ENCODE results near the gene SPSB1.
A peak's percentile ranks its signal among the peaks of the same experiment; 100 is the strongest.

The SPSB1 gene

GRCh38 chr1:9282696-9282955 is 10.1 kb upstream of the SPSB1 start:
- TF ChIP-seq ZBTB7A (IDR thresholded peaks at IDR 0.05; ENCODE audit: low read depth) (no peak), RAD21 (IDR thresholded peaks at IDR 0.05; ENCODE audit: low read depth) (no peak), MAX (IDR thresholded peaks at IDR 0.05) (no peak), USF1 (IDR thresholded peaks at IDR 0.05) (no peak), CEBPB (IDR thresholded peaks at IDR 0.05) (no peak), FOXM1 (IDR thresholded peaks at IDR 0.05; ENCODE audit: borderline replicate concordance, low read depth) (no peak), EP300 (IDR thresholded peaks at IDR 0.05; ENCODE audit: borderline replicate concordance) (no peak), REST (IDR thresholded peaks at IDR 0.05; ENCODE audit: low read depth) (no peak), TCF12 (IDR thresholded peaks at IDR 0.05; ENCODE audit: low read depth) (no peak), EGR1 (IDR thresholded peaks at IDR 0.05) (no peak), TEAD4 (IDR thresholded peaks at IDR 0.05) (no peak), NFIC (IDR thresholded peaks at IDR 0.05) (no peak), TAF1 (IDR thresholded peaks at IDR 0.05; ENCODE audit: low read depth) (no peak), CREB1 (IDR thresholded peaks at IDR 0.05; ENCODE audit: low read depth) (no peak), YY1 (IDR thresholded peaks at IDR 0.05; ENCODE audit: low read depth) (no peak)

GRCh38 chr1:9284061-9284460 is 8.6 kb upstream of the SPSB1 start:
- TF ChIP-seq TEAD4 (IDR thresholded peaks at IDR 0.05) = no peak
- no peak for TF ChIP-seq EGR1 (IDR thresholded peaks at IDR 0.05)
- TF ChIP-seq NFIC (IDR thresholded peaks at IDR 0.05) = no peak
- TF ChIP-seq ZBTB7A (IDR thresholded peaks at IDR 0.05; ENCODE audit: low read depth) = no peak
- no peak for TF ChIP-seq CEBPB (IDR thresholded peaks at IDR 0.05)
- TF ChIP-seq MAX (IDR thresholded peaks at IDR 0.05) = no peak
- no peak for TF ChIP-seq TCF12 (IDR thresholded peaks at IDR 0.05; ENCODE audit: low read depth)
- TF ChIP-seq EP300 (IDR thresholded peaks at IDR 0.05; ENCODE audit: borderline replicate concordance) = no peak

GRCh38 chr1:9286556-9286955 is 6.1 kb upstream of the SPSB1 start:
- TF ChIP-seq TAF1 (IDR thresholded peaks at IDR 0.05; ENCODE audit: low read depth) = no peak

- TF ChIP-seq RAD21 (IDR thresholded peaks at IDR 0.05; ENCODE audit: low read depth) (peak; percentile 97), CEBPB (IDR thresholded peaks at IDR 0.05) (no peak)
These were observed 3.6 kb upstream of the SPSB1 start for GRCh38 chr1:9289090-9289534.

GRCh38 chr1:9289711-9290485 is 2.8 kb upstream of the SPSB1 start:
- no peak for TF ChIP-seq RAD21 (IDR thresholded peaks at IDR 0.05; ENCODE audit: low read depth)
- TF ChIP-seq USF1 (IDR thresholded peaks at IDR 0.05) = no peak
- TF ChIP-seq EP300 (IDR thresholded peaks at IDR 0.05; ENCODE audit: borderline replicate concordance) = no peak
- TF ChIP-seq CEBPB (IDR thresholded peaks at IDR 0.05) = peak; percentile 82
- no peak for TF ChIP-seq TAF1 (IDR thresholded peaks at IDR 0.05; ENCODE audit: low read depth)

GRCh38 chr1:9291914-9292360 is 757 bp upstream of the SPSB1 start:
- TF ChIP-seq TEAD4 (IDR thresholded peaks at IDR 0.05) (no peak), NFIC (IDR thresholded peaks at IDR 0.05) (peak; percentile 60; the same call in 1 of the 2 replicates)

GRCh38 chr1:9293241-9293532 is 493 bp downstream of the SPSB1 start:
- TF ChIP-seq ZBTB7A (IDR thresholded peaks at IDR 0.05; ENCODE audit: low read depth) (peak; percentile 57; the same call in 1 of the 2 replicates), FOXM1 (IDR thresholded peaks at IDR 0.05; ENCODE audit: borderline replicate concordance, low read depth) (no peak)

- TF ChIP-seq TCF12 (IDR thresholded peaks at IDR 0.05; ENCODE audit: low read depth) = no peak
These were observed 1.1 kb downstream of the SPSB1 start for GRCh38 chr1:9293533-9294404.

GRCh38 chr1:9294405-9294773 is 1.7 kb downstream of the SPSB1 start:
- TF ChIP-seq MAX (IDR thresholded peaks at IDR 0.05) = no peak
- no peak for TF ChIP-seq TEAD4 (IDR thresholded peaks at IDR 0.05)
- no peak for TF ChIP-seq CEBPB (IDR thresholded peaks at IDR 0.05)
- no peak for TF ChIP-seq NFIC (IDR thresholded peaks at IDR 0.05)
- TF ChIP-seq ZBTB7A (IDR thresholded peaks at IDR 0.05; ENCODE audit: low read depth) = no peak
- TF ChIP-seq USF1 (IDR thresholded peaks at IDR 0.05) = no peak
